ENCODE results near the gene GLB1L.

Gene GLB1L

DNA sequence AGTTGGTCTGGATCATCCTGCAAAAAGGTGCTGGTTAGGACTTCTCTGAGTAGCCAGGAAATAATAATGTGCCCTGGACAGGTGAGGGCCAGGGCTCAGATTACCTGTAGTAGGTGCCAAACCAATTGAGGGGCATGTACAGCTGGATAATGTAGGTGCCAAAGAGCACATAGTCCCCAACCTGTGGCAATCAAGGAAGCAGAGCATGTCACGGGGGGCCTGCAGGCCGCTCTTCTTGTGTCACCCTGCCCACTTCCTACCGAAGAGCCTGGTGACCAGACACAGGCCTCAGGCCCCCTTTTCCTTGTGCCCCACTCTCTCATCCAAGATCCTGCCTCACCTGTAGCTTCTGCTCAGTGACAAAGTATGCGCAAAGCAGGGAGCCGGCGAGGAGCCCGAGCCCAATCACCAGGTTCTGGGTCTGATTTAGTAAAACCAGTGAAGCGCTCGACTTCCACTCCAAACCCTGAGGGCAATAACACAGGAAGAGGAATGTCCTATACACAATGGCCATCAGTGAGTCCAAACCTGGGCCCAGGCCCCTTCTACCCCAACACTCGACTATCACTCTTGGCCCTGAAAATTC, 31.7 kb downstream of the GLB1L start:
- TF ChIP-seq CTCF (IDR thresholded peaks at IDR 0.05; ENCODE audit: low read depth, low read length, missing control alignments) = no peak
- in situ Hi-C loops (cut with HindIII; ENCODE audit: low sequenced_read_pairs) = no loop called here
- DNase-seq (ENCODE audit: low read depth) = no peak
- no peak overlapping the region for H3K4me3 ChIP-seq (ENCODE audit: low read depth, low read length)

DNA sequence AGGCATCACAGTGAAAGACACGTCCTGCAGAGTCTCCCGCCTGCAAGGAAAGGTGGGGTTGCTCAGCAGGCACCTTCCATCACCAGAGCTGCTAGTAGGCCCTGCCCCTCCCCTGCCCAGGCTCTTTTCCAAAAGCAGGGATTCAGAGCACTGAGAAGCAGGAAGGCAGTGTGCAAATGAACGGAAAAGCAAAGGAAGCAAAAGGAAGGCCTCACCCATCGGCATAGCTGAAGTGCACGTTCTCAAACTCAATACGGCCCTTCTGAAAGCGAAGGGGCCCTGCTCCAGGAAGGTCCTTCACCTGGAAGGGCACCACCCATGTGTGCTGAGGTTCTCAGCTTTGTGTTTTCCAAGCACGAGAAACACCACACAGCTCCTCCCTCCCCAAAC, 32.2 kb downstream of the GLB1L start:
- no peak for TF ChIP-seq CTCF (IDR thresholded peaks at IDR 0.05; ENCODE audit: low read depth, low read length, missing control alignments)
- in situ Hi-C loops (cut with HindIII; ENCODE audit: low sequenced_read_pairs) = no loop called here
- no peak for DNase-seq (ENCODE audit: low read depth)
- H3K4me3 ChIP-seq (ENCODE audit: low read depth, low read length) = no peak overlapping the region

- H3K4me3 ChIP-seq (ENCODE audit: low read depth, low read length) = no peak overlapping the region
- in situ Hi-C loops (cut with HindIII; ENCODE audit: low sequenced_read_pairs) = no loop called here
- no peak for TF ChIP-seq CTCF (IDR thresholded peaks at IDR 0.05; ENCODE audit: low read depth, low read length, missing control alignments)
- no peak for DNase-seq (ENCODE audit: low read depth)
These were observed 34.3 kb downstream of the GLB1L start for GRCh38 chr2:219210886-219211362.

- no peak for TF ChIP-seq CTCF (IDR thresholded peaks at IDR 0.05; ENCODE audit: low read depth, low read length, missing control alignments)
- DNase-seq (ENCODE audit: low read depth) = no peak
- H3K4me3 ChIP-seq (ENCODE audit: low read depth, low read length) = no peak overlapping the region
These were observed 34.9 kb downstream of the GLB1L start for GRCh38 chr2:219210196-219210885.

DNA sequence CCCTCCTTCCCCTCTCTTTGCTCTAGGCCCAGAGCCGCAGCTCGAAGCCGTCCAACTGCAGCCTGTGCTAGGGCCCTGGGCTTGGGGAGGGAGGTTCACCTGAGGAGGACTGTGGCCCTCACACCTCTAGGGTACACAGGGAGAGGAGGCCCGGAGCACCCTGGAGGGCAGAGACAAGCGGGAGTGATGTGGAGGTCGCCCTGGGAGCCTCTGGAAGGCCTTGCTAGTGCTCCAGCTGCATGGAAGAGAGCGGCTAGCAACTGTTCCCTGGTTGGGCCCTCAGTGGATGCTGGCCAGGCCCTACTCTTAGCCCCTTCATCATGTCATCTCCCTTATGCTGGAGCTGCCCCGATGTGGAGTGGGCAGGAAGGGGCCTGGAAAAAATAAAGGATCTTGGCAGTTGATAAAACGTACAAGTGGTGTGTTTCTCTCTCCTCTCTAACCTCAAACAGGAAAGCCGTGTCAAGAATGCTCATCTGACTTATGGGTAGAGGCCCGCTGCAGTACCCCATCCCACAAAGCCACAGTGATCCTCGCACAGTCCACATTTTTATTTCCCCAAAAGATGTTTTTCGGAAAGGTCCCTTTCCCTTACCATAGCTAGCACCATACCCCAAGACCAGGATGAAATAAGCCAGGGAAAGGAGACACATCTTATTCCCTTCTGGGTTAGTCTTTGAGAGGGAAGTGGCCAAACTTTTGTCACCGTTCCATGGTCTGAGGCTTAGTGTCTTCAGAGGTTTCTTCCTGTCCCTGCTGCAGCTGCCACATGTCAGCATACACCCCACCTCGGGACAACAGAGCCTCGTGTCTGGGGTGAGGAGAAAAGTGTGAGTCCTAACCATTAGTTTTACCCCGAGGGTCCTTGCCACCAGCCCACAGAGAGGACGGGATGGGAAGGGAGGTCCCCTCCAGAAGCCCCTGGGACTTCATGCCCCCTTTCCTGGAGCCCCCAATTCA, 35.7 kb downstream of the GLB1L start:
- in situ Hi-C loops (cut with HindIII; ENCODE audit: low sequenced_read_pairs) = no loop called here
- H3K4me3 ChIP-seq (ENCODE audit: low read depth, low read length) = no peak overlapping the region
- no peak for DNase-seq (ENCODE audit: low read depth)
- no peak for TF ChIP-seq CTCF (IDR thresholded peaks at IDR 0.05; ENCODE audit: low read depth, low read length, missing control alignments)

More at GRCh38 chr2:219210196-219210885, 34.9 kb downstream of the GLB1L start:
- in situ Hi-C loops (cut with HindIII; ENCODE audit: low sequenced_read_pairs) = no loop called here

All from astrocyte of the cerebellum (primary cell).